ENCODE measurements around the gene ABHD2.
"Not testable (repeated sequence)": the region's sequence is repeated elsewhere in the genome, so short reads cannot be mapped to it uniquely, and the experiment has no call there.

ABHD2 gene, protein sequence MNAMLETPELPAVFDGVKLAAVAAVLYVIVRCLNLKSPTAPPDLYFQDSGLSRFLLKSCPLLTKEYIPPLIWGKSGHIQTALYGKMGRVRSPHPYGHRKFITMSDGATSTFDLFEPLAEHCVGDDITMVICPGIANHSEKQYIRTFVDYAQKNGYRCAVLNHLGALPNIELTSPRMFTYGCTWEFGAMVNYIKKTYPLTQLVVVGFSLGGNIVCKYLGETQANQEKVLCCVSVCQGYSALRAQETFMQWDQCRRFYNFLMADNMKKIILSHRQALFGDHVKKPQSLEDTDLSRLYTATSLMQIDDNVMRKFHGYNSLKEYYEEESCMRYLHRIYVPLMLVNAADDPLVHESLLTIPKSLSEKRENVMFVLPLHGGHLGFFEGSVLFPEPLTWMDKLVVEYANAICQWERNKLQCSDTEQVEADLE

DNA sequence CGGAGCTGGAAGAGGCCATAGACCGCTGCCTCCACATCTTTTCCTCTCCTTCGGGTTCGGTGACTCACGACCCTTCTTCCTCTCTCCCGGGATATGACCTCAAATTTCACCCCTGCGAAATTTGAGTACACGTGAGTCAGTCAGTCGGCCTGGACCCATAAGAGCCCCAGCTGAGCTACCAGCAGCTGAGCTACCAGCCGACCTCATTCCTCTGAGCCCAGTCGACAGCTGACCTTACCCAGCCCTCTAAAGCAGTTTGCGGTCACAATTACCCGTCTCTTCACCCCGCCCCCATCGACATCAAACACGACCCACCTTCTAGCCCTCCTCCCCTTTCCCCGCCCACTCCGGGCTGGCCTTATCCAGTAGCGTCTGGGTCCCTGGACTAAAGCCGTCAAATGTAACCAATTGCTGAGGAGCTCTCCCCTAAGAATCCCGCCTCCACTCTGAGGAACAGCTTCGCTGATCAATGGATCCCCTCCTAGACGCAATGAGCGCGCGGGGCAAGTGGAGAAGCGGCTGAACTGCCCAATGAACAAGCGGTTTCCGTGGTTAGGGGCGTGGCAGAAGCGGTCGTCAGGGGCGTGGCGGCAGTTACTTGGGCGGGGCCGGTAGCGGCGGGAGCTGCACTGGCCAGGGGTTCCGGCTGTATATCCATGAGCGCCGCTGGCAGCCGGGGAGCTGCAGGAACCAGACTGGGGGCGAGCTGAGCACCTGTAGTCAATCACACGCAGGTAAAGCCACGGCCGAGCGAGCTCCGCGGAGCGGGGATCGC, at the start of gene ABHD2:
Gene ABHD2, plus strand, starts transcription at position 627 of the 775 bp plus-strand sequence. CDS start 27,872 bp downstream, outside the sequence.
- peak; percentile 93 to 95 for DNase-seq (ENCODE audit: low read depth in 2 of 2)

DNA sequence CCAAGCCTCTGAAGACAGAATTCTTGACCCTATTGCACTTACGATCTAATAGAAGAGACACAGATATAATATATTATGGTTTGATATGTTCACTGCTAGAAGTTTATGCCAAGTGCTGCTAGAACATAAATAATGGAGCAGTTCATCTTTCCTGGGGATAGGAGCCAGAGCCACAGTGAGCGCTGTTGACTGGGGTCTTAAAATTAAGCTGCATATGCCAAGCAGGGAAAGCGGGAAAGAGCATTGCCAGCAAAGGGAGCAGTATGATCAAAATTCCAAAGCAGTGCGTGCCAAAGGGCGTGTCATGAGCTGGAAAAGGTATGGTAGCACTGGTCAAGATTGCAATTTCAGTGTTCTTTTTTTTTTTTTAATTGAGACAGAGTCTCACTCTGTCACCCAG, 49.1 kb upstream of the ABHD2 start:
- no peak for DNase-seq (ENCODE audit: low read depth in 2 of 2)

GRCh38 chr15:89041507-89041906, 46.7 kb upstream of the ABHD2 start:
- DNase-seq (ENCODE audit: low read depth in 2 of 2) = no peak

DNA sequence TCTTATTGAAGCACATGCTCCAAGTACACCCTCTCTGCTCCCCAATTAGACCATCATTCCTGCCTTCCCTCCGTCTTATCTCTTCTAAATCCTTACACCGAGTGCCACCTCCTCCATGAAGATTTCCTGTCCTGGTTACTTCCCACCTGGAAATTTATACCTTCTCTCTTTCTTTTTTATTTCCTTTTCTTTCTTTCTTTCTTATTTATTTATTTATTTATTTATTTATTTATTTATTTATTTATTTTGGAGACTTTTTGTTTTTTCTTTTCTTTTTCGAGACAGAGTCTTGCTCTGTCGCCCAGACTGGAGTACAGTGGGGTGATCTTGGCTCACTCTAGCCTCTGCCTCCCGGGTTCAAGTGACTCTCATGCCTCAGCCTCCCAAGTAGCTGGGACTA, 45.9 kb upstream of the ABHD2 start:
- no peak for DNase-seq (ENCODE audit: low read depth in 2 of 2)

DNA sequence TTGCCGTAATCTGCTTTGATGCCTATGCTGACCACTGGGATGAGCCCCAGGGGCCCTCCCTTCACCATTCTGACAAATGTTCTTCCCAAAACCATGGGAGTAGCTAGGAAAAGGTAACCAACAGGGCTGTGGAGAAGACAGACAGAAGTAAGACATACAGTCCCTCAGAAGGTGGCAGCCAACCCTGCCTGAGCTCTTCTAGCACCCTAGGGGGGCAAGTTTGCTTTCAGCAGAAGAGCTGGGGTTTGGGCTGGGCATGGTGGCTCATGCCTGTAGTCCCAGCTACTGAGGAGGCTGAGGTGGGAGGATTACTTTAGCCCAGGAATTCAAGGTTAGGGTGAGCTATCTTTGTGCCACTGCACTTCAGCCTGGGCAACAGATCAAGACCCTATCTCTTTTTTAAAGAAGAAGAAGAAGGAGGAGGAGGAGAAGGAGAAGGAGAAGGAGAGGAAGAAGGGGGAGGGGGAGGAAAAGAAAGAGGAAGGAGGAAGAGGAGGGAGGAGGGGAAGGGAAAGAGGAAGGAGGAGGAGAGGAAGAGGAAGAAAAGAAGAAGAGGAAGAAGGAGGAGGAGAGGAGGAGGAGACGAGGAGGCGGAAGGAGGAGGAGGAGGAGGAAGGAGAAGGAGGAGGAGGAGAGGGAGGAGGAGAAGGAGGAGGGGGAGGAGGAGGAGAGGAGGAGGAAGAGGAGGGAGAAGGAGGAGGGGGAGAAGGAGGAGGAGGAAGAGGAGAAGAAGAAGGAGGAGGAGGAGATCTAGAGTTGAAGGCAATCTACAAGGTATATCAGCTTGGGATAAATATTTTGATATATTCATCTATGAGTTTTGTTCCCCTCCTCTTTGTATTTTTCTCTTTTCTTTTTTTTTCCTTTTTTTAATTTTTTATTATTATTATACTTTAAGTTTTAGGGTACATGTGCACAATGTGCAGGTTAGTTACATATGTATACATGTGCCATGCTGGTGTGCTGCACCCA, 44.9 kb upstream of the ABHD2 start:
- DNase-seq (ENCODE audit: low read depth in 2 of 2) = no peak

- not testable (repeated sequence) for DNase-seq (ENCODE audit: low read depth in 2 of 2)
Measured at GRCh38 chr15:89049016-89049666, 39.1 kb upstream of the ABHD2 start.

DNA sequence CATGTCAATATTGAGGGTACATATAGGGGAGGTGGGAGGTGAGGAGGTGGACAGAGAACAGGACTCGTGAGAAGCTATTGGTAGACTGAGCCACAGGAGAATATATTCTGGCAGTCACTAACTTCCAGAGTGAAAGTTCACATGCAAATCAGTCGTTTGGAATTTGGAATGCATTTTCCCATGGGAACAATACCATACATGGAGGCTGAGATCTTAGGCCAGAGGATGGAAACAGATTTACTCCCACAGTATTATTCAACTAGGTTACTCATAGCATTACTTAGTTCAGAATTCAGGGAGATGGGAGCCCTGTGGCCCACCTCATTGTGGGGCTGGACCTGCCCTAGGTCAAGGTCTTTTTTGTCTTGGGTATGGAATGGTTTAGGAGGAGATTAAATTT, 36.4 kb upstream of the ABHD2 start:
- no peak for DNase-seq (ENCODE audit: low read depth in 2 of 2)

- DNase-seq (ENCODE audit: low read depth in 2 of 2) = no peak
Measured at GRCh38 chr15:89052474-89052873, 35.8 kb upstream of the ABHD2 start.

DNA sequence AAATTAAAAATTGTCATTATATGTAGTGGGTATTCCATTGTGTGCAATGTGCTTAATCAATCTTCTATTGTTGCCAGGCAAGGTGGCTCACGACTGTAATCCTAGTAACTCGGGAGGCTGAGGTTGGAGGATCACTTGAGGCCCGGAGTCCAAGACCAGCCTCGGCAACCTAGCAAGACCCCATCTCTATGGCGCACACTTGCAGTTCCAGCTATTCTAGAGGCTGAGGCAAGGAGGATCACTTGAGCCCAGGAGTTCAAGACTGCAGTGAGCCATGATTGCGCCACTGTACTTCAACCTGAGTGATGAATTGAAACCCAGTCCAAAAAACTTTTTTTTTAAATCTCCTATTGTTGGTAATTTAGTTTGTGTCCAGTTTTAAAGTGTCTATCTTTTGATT, 33.4 kb upstream of the ABHD2 start:
- no peak for DNase-seq (ENCODE audit: low read depth in 2 of 2)

- DNase-seq (ENCODE audit: low read depth in 2 of 2) = peak; percentile 55 to 65
Measured at GRCh38 chr15:89057506-89058133, 30.6 kb upstream of the ABHD2 start.

DNA sequence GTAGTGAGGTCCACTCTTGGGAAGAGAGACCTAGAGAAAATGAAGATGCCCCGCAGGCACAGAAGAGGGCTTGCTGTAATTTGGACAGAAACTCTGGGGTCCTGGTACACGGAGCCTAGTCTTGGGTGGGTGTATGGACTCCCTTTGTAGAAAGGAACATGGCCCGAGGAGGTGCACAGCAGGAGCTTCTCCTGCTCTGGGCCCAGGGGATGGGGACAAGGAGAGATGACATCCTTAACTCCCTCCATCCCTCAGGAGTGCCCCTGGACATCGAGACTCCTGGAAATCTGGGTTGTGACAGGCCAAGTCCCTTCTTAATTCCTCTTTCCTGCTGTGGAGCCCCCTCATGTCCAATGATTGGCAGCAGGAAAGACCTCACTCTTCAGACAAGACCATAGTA, 29.9 kb upstream of the ABHD2 start:
- no peak for DNase-seq (ENCODE audit: low read depth in 2 of 2)

GRCh38 chr15:89058876-89059405, 29.3 kb upstream of the ABHD2 start:
- no peak for DNase-seq (ENCODE audit: low read depth in 2 of 2)

GRCh38 chr15:89066280-89066679, 22.0 kb upstream of the ABHD2 start:
- DNase-seq (ENCODE audit: low read depth in 2 of 2) = no peak

DNA sequence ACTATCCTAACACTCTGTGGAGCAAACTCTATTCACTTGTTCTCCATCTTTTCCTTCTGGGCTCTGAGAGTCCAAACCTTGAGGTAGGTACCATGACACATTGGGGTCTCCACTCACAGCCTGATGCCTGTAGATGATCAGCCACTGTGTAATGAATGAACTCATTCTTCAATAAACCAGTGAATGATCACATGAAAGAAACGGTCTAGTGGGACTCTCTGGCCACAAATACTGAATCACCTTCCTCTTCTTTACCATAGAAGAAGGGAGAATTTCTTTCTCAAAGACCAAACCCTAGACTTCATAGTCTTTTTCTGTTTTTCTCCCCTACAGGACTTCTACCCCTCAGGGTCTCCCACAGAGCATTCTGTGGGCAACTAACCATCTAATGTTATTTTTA, 20.5 kb upstream of the ABHD2 start:
- DNase-seq (ENCODE audit: low read depth in 2 of 2) = no peak

DNA sequence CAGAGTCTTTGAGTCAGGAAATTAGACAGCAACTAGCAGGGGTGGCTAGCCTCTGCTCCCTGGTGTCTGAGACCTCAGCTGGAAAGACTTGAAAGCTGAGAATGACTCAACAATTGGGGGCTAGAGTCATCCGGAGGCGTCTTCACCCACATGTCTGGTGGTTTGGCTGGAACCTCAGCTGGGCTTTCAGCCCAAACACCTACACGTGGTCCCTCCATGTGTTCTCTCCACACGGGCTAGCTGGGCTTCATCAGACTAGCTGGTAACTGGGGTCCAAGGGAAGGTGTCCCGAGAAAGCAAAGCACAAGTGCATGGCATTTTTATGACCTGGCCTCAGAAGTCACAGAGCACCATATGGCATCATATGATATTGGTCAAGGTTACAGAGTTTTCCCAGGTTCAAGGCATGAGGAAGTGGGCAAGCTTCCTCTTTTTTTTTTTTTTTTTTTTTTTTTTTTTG, 19.9 kb upstream of the ABHD2 start:
- DNase-seq (ENCODE audit: low read depth in 2 of 2) = peak; percentile 17 to 27

DNA sequence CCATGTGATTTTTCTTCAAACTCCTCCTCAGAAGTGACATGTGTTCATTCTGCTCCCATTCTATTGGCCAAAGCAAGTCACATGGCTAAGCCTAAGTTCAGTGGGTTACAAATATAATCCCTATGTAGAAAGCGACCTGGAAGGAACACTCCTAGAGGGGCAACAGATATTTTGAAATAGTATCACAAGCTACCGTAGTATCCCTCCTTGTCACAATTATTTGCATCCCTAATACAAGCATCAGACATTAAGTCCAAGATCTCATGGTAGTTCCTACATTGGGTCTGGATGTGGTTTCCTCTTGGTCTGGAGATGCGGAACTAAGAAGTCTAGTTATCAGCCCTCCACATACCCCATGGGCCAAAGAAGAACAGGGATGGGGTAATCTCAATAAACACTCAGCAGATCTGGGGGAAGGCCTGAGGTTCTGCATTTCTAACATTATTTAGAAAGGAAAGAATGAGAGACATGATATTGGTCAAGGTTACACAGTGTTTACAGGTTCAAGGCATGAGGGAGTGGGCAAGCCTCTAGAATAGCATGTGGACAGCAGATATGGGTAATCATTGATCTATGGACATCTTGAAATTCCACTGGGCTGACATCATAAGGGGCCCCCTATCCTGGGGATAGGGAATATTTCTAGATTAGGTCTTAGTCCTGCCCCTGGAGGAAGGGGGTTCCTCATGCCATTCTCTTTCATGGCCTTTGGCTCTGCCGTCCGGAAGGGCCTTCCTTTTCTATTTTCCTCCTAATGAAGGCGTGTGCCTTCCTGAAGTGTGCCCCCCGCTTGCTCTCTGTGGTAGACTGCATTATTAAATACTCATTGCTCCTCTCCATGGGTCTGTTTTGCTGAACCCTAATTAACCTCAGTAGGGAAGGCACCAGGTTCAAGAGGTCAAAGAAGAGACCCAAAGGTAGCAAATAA, 17.8 kb upstream of the ABHD2 start:
- no peak for DNase-seq (ENCODE audit: low read depth in 2 of 2)

DNA sequence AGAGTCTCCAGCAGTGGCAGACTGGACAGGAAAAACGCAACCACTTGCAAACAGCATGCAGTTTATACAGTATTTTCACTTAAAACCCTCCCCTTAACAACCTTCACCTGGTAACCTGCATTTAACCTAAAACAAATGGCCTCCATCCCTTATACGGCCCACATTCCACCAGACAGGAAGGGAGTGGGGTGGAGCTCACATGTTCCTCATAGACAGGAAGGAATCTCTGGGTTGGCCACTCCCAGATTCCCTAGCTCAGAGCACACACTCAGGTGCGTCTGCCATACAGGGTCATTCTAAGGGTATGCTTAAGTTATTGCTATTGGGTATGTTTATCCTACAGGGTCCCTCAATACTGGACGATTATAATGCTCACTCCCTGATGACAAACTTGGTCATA, 16.8 kb upstream of the ABHD2 start:
- DNase-seq (ENCODE audit: low read depth in 2 of 2) = no peak

DNA sequence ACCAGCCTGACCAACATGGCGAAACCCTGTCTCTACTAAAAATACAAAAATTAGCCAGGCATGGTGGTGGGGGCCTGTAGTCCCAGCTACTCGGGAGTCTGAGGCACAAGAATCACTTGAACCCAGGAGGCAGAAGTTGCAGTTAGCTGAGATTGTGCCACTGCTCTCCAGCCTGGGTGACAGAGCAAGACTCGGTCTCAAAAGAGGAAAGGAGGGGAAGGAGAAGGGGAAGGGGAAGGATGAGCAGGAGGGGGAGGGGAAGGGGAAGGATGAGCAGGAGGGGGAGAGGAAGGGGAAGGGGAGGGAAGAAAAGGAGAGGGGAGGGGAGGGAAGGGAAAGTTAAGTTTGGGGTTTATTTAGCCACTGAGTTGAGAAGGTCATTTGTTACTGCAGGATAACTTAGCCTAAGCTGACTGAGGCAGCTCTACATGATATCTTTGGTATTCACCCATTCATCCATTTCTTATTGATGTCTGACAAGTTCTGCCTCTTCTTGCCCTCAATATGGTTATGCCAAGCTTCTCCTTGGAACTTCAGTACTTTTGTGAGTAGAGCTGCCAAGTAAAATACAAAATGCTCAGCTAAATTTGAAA, 15.9 kb upstream of the ABHD2 start:
- DNase-seq (ENCODE audit: low read depth in 2 of 2) = no peak
